NAMALWA (cell line): Measurements from ENCODE around the gene HIVEP3.
A peak's percentile ranks its signal among the peaks of the same experiment; 100 is the strongest.

Experiments
- DNase-seq: peaks from one replicate; pipeline ENCODE4 v3.0.0-alpha.2; 2015; ENCODE audit warnings: low spot score

The HIVEP3 gene

GRCh38 chr1:41497056-41497440 lies 421.7 kb downstream of the HIVEP3 start:
- DNase-seq = no peak

GRCh38 chr1:41496080-41497055 lies 422.4 kb downstream of the HIVEP3 start:
- DNase-seq = no peak

- no peak for DNase-seq
These were observed 423.3 kb downstream of the HIVEP3 start for GRCh38 chr1:41495210-41495948.

GRCh38 chr1:41494351-41495209 lies 424.1 kb downstream of the HIVEP3 start:
- no peak for DNase-seq

DNA sequence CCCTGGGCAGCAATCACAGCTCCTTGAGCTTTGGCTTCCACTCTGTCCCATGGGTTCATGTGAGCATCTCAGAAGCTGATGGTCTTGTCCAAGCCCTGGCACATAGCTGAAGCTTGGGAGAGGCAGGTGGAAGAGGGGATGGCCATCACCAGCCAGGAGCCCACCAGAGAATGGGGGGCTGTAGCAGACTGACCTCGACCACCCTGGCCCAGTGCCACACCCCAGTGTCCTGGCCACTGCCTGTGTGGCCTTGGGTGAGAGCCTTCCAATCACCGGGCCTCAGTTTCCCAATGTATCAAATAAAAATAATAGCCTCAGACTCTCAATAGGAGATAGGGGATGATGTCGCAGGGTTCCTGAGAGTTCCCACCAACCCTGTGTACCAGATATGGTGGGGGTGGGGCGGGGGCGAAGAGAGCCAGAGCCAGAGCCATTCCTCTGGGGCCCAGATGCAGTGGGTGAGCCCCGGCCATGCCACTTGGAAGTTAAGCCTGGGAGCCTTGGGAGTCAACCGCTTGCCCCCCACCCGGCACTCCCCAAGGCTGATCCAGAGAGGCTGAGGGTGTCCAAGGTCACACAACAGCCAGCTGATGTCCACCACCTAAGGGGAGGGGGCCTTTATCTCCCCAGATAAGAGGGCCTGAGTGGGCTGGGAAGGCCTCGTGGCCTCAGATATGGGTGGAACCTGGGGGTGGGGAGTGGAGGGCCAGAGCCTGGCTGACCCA lies 424.9 kb downstream of the HIVEP3 start:
- no peak for DNase-seq

- DNase-seq = no peak
These were observed 425.6 kb downstream of the HIVEP3 start for GRCh38 chr1:41493117-41493536.

DNA sequence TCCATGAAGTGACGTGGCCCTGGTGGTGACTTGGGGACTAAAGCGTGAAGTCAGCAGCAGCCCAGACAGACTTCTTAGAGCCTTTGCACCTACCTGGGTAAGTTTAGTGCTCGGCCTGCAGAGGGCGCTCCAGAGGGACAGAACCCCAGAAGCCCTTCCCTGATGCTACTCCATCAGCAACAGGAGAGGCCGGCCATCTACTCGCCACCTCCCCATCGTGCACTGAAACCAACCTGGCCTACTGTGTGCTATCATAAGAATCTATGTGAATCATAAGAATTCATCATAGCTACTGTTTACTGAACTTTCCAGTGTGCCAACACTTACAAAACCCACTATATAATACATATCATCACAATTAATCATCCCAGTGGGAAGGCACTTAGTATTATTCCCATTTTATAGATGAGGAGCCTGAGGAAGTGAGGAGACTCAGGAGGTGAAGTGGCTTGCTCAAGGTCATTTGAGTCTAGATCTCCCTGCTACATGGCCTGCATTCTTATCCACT lies 426.3 kb downstream of the HIVEP3 start:
- peak; percentile 74 for DNase-seq

DNA sequence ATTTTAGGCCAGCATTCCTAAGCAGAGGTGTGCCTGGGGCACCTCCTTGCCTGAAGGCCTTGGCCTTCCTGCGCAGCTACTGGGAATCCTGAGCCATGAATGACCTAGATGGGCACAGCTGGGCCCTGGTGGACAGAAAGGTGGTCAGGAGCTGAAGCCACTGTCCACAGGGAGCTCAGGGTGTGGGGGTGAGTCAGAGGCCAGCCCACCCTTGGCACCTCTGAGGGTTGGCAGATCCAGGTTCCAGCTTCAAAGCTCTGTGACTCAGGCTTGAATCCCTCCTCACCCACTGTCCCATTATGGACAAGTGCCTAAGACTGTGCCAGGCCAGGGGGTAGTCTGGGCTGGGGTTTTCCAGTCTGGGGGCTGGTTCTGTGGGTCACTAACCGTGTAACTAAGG lies 427.8 kb downstream of the HIVEP3 start:
- DNase-seq = no peak

- no peak for DNase-seq
These were observed 429.2 kb downstream of the HIVEP3 start for GRCh38 chr1:41489561-41489960.

DNA sequence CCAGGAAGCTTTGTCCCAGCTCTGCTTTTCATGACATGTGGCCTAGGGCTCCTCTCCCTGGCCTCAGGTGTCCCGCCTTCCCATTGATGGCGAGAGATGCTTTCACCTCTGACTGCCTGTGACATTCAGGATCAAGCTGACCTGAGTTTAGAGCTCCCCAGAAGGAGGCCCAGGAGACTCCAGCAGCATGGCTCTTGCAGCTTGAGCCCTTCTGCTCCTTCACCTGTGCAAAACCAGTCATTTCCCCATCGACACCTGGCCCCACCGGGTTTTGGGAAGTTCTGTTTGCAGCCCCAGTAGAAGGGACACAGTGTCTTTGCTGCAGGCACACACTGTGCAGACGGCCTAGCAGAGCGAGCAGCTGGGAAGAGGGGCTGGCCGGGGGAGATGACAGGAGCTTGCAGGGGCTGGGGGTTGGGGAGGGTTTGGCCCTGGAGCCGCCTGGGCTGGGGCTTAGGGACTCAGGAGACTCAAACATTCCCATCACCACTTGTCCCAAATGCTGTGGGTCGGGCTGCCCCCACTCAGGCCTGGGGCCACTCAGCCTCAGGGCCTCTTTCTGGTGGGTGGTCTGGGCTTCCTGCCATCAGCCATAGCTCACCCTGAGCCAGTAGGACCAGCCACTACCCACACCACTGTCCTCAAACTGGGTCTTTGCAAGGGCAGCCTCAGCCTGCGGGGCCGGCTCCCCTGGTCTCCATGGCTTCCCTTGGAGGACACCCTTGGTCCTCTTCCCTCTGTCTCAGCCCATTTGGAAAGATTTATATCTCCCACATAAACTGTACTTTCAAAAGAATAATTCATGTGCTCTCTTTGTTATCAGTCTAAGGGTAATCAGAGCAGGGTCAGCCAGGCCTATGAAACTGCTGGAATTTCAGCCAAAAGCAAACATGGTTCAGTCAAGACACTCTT lies 430.4 kb downstream of the HIVEP3 start:
- DNase-seq = no peak

GRCh38 chr1:41487126-41488039 lies 431.3 kb downstream of the HIVEP3 start:
- no peak for DNase-seq

- no peak for DNase-seq
These were observed 432.2 kb downstream of the HIVEP3 start for GRCh38 chr1:41486371-41487125.

GRCh38 chr1:41486053-41486370 lies 432.7 kb downstream of the HIVEP3 start:
- no peak for DNase-seq

DNA sequence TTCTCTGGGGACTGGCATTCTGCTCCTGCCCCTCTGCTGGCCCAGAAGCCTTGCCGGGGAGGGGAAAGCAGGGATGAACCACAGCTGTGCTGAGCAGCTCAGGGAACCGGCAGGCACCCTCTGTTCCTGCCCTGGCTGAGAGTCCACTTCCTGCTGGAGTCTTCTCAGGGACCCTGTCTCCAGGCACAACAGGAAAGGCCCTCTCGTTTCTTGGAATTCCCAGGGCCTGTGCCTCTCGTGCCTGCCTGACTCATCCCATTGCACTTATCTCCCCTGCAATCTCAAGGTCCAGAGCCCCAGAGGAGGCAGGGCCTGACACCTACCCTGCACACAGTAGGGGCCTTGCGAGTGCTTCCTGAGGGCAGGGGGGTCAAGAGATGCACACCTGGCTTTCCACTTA lies 433.1 kb downstream of the HIVEP3 start:
- DNase-seq = no peak

DNA sequence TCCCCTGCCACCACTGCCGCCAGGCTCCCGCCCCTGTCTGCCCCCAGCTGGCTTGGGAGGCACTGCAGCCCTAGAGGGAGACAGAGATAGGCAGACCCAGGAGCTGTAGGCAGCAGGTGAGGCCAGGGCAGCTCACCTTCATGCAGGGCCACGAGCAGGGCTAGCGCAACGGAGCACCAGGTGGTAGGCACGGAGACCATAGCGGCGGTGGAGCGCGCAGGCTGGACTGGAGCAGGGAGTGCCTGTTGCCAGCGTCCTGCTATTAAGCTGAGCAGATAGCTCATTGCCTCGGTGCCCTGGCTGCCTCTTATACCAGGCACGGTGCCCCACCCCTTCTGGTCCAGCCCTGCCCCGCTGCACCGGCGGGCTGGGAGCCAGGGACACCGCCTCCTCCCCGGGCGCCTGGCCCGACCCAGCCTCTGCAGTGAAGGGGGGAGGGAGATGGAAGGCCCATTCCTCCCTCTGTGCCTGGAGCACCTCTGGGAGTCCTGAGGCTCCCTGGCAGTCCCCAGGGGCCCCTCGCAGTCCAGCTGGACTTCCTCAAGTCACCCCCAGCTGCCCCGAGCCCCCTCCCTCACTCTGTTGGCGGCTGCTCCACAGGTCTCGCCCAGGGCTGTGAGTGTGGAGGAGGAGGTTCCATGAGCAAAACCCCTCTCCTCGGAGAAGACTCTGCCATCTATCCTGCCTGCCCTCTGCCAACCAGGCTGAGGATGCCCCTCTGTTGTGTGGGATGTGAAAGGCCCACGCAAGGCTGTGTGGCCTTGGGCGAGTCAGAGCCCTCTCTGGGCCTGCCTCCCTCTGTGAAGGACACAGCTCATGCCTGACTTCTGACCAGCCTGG lies 434.1 kb downstream of the HIVEP3 start, which contains the start of gene EDN2:
TSS of gene EDN2 (minus strand) at position 282 of the 840 bp plus-strand sequence. CDS start at position 200, 82 bp downstream.
- peak; percentile 44 for DNase-seq

- no peak for DNase-seq
These were observed 434.7 kb downstream of the HIVEP3 start for GRCh38 chr1:41483960-41484401.
